Bronchial epithelial cell (primary cell): Measurements from ENCODE around the gene CDH12. TPM values are rescaled to one million over a fixed set of nuclear protein-coding genes. Genes with fewer than 3 reads are reported as not detected.

ENCODE experiments used
- DNase-seq: peaks from one replicate; pipeline ENCODE4 v3.0.0-alpha.2; 2010; ENCODE audit warnings: low read depth
- FAIRE-seq: peaks from 2 replicates; lab custom pipeline; 2011; peaks lifted over from hg19 to GRCh38; lab: Jason Lieb, UNC
- H3K27me3 ChIP-seq: 2 replicates; pipeline ENCODE4 v1.5.1; 2011; ENCODE audit warnings: low read length; ENCODE audit not compliant: control insufficient read depth, insufficient read depth
- H3K36me3 ChIP-seq: 2 replicates; pipeline ENCODE4 v1.5.1; 2011; ENCODE audit warnings: low read length; ENCODE audit not compliant: control insufficient read depth, insufficient read depth
- H3K4me3 ChIP-seq: 2 replicates; pipeline ENCODE4 v1.5.1; 2011; ENCODE audit warnings: mild to moderate bottlenecking, low read depth, low read length, control low read depth
- CTCF ChIP-seq: IDR thresholded peaks from 2 replicates; pipeline ENCODE4 v1.5.1; 2011; ENCODE audit warnings: mild to moderate bottlenecking, moderate library complexity, low read length, control low read depth, inconsistent platforms; ENCODE audit not compliant: insufficient read depth, severe bottlenecking
- total RNA-seq: library from RNA; depleted of rRNA; stranded (reverse); fragments of >200 nt; gene quantifications from 2 replicates; pipeline ENCODE4 v1.2.1, GENCODE V29; 2014

The CDH12 gene
- total RNA-seq, 1 donor from 2014 or later, result not detected

- TF ChIP-seq CTCF, result no peak
- no peak for FAIRE-seq
- no peak for DNase-seq
- H3K27me3 ChIP-seq, result no peaks in the 10 kb centered on the region
- no peaks in the 10 kb centered on the region for H3K36me3 ChIP-seq
- no peak overlapping the region for H3K4me3 ChIP-seq
Measured at GRCh38 chr5:22432905-22433304, 420.2 kb downstream of the CDH12 start.

DNA sequence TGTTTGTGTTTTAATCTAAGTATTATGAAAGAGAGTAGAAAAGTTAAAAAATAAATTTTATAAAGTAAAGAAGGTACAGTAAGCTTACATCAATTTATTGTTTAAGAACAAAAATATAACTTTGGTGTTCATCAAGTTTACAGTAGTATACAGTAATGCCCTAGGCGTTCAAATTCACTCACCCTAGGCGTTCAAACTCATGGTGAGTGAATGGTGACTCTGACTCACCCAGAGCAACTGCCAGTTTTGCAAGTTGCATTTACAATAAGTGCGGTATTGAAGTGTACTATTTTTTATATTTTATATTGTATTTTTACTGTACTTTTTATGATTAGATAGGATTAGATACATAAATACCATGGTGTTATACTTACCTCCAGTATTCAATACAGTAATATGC is 421.3 kb downstream of the CDH12 start:
- no peak overlapping the region for H3K4me3 ChIP-seq
- FAIRE-seq, result no peak
- TF ChIP-seq CTCF, result no peak
- no peaks in the 10 kb centered on the region for H3K36me3 ChIP-seq
- H3K27me3 ChIP-seq, result no peaks in the 10 kb centered on the region
- no peak for DNase-seq

GRCh38 chr5:22431406-22431805 is 421.7 kb downstream of the CDH12 start:
- Histone ChIP-seq H3K4me3 (no peak overlapping the region), H3K27me3 (no peaks in the 10 kb centered on the region), H3K36me3 (no peaks in the 10 kb centered on the region)
- FAIRE-seq (no peak), DNase-seq (no peak)
- TF ChIP-seq CTCF, result no peak

DNA sequence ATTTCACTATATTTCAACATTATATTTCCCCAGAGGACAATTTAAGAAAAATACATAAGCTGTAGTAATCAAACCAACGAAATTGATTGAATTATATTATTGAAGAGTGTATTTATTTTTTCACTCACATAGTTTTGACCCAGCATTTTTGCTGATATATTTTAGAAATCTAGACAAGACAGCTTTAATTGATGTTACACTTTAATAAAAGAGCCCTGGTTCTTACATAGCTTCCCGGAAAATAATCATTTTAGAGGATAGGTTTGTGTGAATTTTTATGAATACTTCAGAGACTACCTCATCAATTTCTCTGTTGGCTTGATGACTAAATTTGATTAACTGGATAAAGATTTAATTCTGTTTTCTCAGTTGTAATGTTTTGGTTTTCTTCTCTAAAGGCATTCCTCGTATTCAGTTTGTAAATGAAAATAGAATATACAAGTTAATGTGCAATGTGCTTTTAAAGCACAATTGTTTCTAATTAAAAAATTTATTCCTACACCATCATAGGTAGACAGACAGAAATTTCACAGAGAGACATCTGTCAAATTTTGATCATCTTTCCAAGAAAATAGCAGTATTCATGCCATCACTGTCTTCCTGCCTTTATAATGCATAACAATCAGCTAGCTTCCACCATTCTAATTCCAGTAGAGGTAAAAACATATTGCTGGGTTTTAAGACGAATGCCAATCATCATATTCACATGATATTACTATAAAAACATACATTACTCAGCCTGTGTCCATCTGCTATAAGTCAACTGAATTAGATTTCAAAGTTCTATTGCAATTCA is 441.4 kb downstream of the CDH12 start:
- FAIRE-seq, result no peak
- H3K36me3 ChIP-seq, result no peaks in the 10 kb centered on the region
- no peak for DNase-seq
- no peaks in the 10 kb centered on the region for H3K27me3 ChIP-seq
- H3K4me3 ChIP-seq, result no peak overlapping the region
- no peak for TF ChIP-seq CTCF

- no peak for TF ChIP-seq CTCF
- Histone ChIP-seq H3K36me3 (no peaks in the 10 kb centered on the region), H3K4me3 (no peak overlapping the region), H3K27me3 (no peaks in the 10 kb centered on the region)
- no peak for DNase-seq
- FAIRE-seq, result no peak
Measured at GRCh38 chr5:22391956-22392355, 461.2 kb downstream of the CDH12 start.

DNA sequence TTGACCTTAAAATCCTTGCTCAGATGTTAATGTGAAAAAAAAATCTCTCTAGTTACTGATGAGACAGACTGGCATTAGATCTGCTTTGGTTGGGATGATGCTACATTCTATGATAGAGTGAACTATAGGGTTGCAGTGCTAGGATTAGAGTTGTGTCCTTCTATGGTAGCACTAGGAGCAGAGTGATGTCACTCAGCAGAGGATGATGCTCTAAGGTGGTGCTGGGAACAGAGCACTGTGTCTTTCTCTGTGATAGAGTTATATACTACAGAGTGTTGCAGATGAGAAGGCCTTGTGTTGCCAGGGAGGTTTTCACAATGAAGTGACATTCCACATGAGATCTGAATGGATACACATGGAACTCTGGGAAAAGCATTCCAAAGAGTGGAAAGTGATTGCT is 462.3 kb downstream of the CDH12 start:
- no peak for TF ChIP-seq CTCF
- FAIRE-seq (no peak), DNase-seq (no peak)
- Histone ChIP-seq H3K4me3 (no peak overlapping the region), H3K27me3 (no peaks in the 10 kb centered on the region), H3K36me3 (no peaks in the 10 kb centered on the region)
